GM18873 (cell line): ENCODE results near the gene EPS8L3.
"Not testable (repeated sequence)": the region's sequence is repeated elsewhere in the genome, so short reads cannot be mapped to it uniquely, and the experiment has no call there.

Experiments used
- ATAC-seq: cut with Tn5 transposase; IDR thresholded peaks from one replicate; pipeline ENCODE4 v1.9.1; 2021; ENCODE audit warnings: mild to moderate bottlenecking, moderate library complexity, moderate number of reproducible peaks; ENCODE audit not compliant: unreplicated experiment, low FRiP score

Gene EPS8L3

GRCh38 chr1:109781806-109782205, 18.1 kb upstream of the EPS8L3 start:
- no peak for ATAC-seq

- ATAC-seq = no peak
Observed at GRCh38 chr1:109780982-109781381, 17.3 kb upstream of the EPS8L3 start.

DNA sequence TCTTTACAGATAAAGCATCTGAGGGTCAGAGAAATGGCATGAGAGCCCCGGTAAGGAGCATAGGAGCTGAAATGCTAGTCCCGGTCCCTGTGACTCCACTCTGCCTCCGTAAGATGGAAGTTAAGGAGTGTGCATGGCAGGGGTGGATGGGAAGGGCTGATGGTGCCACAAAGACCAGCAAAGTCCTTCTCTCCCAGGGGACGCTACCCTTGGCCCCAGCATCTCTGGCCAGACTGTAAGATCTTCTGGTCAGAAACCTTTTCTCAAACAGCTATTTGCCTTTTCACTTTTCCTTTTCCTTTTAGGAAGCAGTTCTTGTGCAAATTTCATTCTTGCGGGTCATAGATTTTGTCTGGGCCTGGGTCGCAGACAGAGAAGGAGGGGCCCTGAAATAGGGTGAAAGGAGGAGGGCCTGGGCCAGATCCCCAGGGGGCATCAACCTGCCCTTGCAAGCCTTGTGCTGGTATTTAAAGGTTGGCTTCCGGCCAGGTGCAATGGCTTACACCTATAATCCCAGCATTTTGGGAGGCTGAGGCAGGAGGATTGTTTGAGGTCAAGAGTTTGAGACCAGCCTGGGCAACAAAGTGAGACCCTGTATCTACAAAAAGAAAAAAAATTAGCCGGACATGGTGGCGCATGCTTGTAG, 14.4 kb upstream of the EPS8L3 start:
- no peak for ATAC-seq

DNA sequence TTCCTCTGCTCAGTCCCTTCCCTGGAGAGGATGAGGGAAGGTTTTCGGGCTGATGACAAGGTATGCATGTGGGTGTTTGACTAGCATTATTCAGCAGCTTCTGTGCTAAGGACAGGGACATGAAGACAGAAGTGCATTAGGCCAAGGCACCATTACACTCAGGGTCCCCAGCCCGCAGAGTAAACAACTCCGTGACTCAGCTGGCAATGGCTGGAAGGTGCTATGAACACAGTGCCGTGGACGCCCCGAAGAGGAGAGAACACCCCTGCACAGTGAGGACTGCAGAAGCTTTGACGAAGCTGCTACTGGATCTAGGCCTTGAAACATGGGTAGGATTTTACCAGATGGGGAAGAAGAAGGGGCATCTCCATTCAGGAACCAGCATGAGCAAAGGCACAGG, 13.7 kb upstream of the EPS8L3 start:
- ATAC-seq = no peak

DNA sequence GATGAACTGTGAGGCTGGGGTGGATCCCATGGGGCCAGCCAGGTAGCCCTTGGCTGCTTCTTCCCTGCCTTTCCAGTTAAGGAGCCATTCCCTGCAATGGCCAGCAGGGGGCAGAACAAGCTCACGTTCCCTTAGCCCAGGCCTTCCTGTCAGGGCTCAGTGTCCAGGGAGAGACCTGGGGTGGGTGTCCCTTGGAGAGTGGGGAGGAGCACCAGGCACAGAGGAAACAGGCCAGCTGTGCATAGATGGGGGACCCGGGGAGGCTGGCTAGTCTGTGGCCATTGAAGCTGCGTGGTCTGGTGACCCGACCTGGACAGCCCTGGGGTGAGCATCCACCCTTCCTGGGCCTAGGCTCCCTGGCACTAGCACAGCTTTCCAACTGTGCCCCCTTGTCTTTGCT, 13.2 kb upstream of the EPS8L3 start:
- ATAC-seq = no peak

DNA sequence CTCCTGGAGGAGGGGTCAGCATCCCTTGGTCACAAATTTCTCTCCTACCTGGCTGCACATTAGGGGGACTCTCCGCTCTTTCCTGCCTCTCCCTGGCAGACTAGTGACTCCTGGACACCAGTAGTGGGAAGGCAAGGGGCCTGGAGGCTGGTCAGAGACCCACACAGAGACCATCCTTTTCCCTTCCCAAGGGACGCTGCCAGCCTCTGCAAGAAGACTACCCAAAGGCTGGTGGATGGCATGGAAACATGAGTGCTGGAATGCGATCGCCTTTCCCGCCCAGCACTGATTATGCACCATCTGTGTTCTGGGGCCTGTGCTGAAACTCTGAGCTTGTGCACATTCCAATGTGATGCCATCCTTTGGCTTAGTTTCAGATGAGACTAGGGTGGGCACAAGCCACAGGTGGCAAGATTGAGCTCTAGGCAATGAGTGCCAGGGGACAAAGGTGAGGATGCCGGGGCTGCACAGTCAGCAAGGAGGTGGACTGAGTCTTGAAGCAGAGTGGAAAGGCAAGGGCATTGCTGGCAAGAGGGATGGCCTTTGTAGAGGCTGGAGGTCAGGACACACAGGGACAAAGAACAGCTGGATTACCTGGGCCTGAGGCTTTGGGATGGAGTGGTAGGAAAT, 12.6 kb upstream of the EPS8L3 start:
- no peak for ATAC-seq

DNA sequence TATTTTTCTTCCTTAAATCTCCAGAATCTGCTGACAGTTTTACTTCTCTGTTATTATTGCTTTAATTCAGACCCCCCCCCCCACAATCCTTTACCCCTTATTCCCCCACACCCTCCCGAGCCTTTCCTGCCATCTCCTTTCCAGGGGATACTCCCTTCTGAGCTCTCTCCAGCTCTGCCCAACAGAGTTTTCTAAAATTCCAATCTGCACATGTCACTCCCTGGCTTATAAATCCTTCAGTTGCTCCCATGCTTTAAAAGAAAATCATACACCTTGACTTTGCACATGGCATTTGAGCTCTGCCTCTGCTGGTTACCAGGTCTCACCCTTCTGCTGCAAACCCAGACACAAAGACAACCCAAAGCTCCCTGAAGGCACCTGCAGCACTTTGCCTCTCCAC, 11.7 kb upstream of the EPS8L3 start:
- no peak for ATAC-seq

- ATAC-seq = no peak
Observed at GRCh38 chr1:109773900-109774485, 10.3 kb upstream of the EPS8L3 start.

- ATAC-seq = no peak
Observed at GRCh38 chr1:109773203-109773899, 9.6 kb upstream of the EPS8L3 start.

DNA sequence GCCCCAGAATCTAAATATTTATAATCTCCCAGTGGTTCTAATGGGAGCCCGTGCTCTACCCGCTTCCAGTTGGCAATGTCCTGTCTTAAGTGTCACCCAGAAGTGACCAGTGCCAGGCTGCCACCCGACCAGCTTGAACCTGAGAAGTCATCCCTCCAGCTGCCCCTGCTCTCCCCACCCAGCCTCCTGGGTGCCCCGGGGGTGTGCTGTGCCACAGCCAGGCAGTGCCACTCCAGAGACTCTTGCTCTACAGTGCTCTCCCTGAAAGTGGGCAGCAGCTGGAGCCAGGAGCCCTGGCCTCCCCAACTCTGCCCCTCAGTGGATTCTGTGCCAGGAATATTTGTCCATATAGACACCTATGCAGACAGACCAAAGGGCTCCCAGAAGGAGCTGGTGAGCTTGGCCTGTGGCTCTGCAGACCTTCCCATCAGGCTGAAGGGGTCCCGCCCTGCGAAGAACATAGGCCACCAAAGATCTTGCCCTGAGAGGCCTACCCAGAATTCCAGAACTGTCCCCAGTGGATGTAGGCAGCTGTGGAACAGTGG, 9.0 kb upstream of the EPS8L3 start:
- no peak for ATAC-seq

GRCh38 chr1:109771712-109772657, 8.3 kb upstream of the EPS8L3 start:
- ATAC-seq = no peak

DNA sequence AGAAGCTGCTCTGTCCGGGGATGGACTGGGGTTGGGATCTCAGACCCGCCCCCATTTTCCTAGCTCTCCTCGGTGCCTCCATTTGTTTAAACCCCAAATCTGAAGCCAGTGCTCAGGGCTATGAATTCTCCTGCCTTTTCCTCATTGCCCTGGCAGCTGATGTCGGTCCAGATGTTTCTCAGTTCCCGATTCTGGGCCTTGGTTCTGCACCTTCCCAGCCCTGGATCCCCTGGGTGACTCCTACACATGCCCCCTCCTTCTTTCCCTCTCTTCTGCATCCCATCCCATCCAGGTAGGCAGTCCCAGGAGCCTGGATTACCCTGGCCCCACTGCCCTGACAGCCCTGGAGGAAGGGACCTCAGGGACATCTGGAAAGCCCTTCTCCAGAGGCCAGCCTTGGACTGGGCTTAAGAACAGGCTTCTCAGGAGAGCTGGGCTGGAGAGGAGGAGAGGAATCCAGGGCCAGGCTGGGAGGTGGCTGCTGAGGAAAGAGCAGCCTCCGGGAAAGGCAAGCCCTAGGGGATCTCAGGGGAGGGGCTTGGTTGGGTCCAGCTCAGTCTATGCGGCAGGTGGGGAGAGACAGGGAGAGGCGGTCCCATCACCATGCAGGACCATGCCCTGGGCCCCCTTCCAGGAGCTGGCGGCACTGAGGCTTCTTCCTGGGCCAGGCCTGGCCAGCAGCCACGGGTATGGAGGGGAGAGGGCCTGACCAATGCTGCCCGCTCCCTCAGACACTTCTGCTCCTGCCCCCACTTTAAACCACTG, 6.8 kb upstream of the EPS8L3 start:
- ATAC-seq = no peak

GRCh38 chr1:109769330-109770078, 5.8 kb upstream of the EPS8L3 start:
- no peak for ATAC-seq

GRCh38 chr1:109768820-109769219, 5.1 kb upstream of the EPS8L3 start:
- no peak for ATAC-seq

DNA sequence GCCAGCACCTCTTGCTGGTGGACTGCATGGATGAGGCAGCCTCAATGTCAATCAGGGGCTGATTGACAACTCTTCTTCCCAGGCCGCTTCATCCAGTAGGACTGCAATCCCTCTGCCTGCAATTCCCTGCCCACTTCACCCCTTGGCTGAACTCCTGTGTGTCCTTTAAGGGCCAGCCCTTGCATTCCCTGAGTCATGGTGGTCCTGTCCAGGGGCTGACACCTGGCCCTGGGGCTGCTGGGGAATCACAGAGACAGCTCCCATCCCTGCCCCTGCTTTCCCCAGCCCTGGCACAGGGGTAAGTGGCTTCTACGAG, 4.6 kb upstream of the EPS8L3 start:
- no peak for ATAC-seq

- no peak for ATAC-seq
Observed at GRCh38 chr1:109767637-109768334, 4.1 kb upstream of the EPS8L3 start.

DNA sequence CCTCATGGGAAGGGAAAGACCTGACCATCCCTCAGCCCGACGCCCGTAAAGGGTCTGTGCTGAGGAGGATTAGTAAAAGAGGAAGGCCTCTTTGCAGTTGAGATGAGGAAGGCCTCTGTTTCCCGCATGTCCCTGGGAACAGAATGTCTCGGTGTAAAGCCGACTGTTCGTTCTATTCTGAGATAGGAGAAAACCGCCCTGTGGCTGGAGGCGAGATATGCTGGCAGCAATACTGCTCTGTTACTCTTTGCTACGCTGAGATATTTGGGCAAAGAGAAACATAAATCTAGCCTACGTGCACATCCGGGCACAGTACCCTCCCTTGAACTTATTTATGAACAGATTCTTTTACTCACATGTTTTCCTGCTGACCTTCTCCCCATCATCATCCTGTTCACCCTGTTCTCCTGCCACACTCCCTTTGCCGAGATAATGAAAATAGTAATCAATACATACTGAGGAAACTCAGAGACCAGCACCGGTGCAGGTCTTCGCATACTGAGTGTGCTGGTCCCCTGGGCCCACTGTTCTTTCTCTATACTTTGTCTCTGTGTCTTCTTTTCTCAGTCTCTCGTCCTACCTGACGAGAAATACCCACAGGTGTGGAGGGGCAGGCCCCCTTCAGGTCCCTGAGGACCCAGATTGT, 3.4 kb upstream of the EPS8L3 start:
- ATAC-seq = not testable (repeated sequence)
